IMR-90 (cell line): ENCODE data around the gene SYT11. TPM values are rescaled to one million over a fixed set of nuclear protein-coding genes. Genes with fewer than 3 reads are reported as not detected.

Experiments used
- ATAC-seq: fragments of 200-7000 bp; cut with Tn5 transposase; 2 replicates; pipeline ENCODE4 v1.9.1; 2020; ENCODE audit warnings: low read depth, mild to moderate bottlenecking, moderate library complexity
- BruUV-seq: library from RNA; stranded (reverse); fragments of 400-500 nt; replicated peaks from 2 replicates; lab custom pipeline; 2021; lab: Mats Ljungman, UMichigan
- CTCF ChIA-PET: fragments of 300-600 bp; formaldehyde crosslinking; extraction: SDS; loops from one replicate; lab custom pipeline; 2021; ENCODE audit warnings: antibody characterized with exemption; lab: Yijun Ruan, JAX
- POLR2A ChIA-PET: fragments of 300-600 bp; sonication (Branson Sonifier 250); formaldehyde crosslinking; loops from one replicate; lab custom pipeline; 2022; ENCODE audit warnings: antibody characterized with exemption; ENCODE audit not compliant: unreplicated experiment; lab: Charles Lee
- DNase-seq: peaks from one replicate; pipeline ENCODE4 v3.0.0; 2013
- H2AFZ ChIP-seq: replicated peaks from 2 replicates; pipeline ENCODE3; 2013; ENCODE audit warnings: low read length, mild to moderate bottlenecking; ENCODE audit not compliant: poor library complexity
- H2AK5ac ChIP-seq: 2 replicates; pipeline ENCODE4 v1.6.1; 2013; ENCODE audit warnings: low read depth, low read length, inconsistent platforms
- H2AK9ac ChIP-seq: replicated peaks from 2 replicates; pipeline ENCODE3; 2013; ENCODE audit warnings: mild to moderate bottlenecking, low read depth, low read length, moderate library complexity; ENCODE audit not compliant: poor library complexity
- H2BK120ac ChIP-seq: 2 replicates; pipeline ENCODE4 v1.6.1; 2013; ENCODE audit warnings: low read depth, low read length, inconsistent platforms
- H2BK15ac ChIP-seq: 3 replicates; pipeline ENCODE4 v1.6.1; 2013; ENCODE audit warnings: low read depth, low read length, inconsistent platforms
- H2BK20ac ChIP-seq: 2 replicates; pipeline ENCODE4 v1.6.1; 2013; ENCODE audit warnings: low read depth, mild to moderate bottlenecking, inconsistent platforms, low read length, moderate library complexity
- H2BK5ac ChIP-seq: 2 replicates; pipeline ENCODE4 v1.6.1; 2013; ENCODE audit warnings: mild to moderate bottlenecking, low read depth, low read length, inconsistent platforms; ENCODE audit not compliant: poor library complexity, severe bottlenecking
- H3K14ac ChIP-seq: replicated peaks from 2 replicates; pipeline ENCODE4 v1.6.1; 2013; ENCODE audit warnings: low read depth, low read length, inconsistent platforms
- H3K18ac ChIP-seq: 2 replicates; pipeline ENCODE4 v1.6.1; 2013; ENCODE audit warnings: low read depth, low read length, control low read depth
- H3K23ac ChIP-seq: 2 replicates; pipeline ENCODE4 v1.6.1; 2013; ENCODE audit warnings: low read depth, low read length, inconsistent platforms
- H3K27ac ChIP-seq: 2 replicates; pipeline ENCODE4 v1.5.1; 2013; ENCODE audit warnings: mild to moderate bottlenecking, control low read depth, low read length; ENCODE audit not compliant: insufficient read depth
- H3K27me3 ChIP-seq: 2 replicates; pipeline ENCODE4 v1.6.1; 2013; ENCODE audit warnings: low read length; ENCODE audit not compliant: control insufficient read depth, insufficient read depth
- H3K36me3 ChIP-seq: 2 replicates; pipeline ENCODE4 v1.6.1; 2013; ENCODE audit warnings: low read length, mixed read lengths; ENCODE audit not compliant: control insufficient read depth, insufficient read depth
- H3K4ac ChIP-seq: 2 replicates; pipeline ENCODE4 v1.6.1; 2013; ENCODE audit warnings: low read depth, low read length, inconsistent platforms
- H3K4me1 ChIP-seq: 2 replicates; pipeline ENCODE4 v1.6.1; 2013; ENCODE audit warnings: low read length, mixed read lengths; ENCODE audit not compliant: control insufficient read depth, insufficient read depth
- H3K4me2 ChIP-seq: 2 replicates; pipeline ENCODE4 v1.6.1; 2013; ENCODE audit warnings: low read depth, mild to moderate bottlenecking, control low read depth, low read length, moderate library complexity
- H3K4me3 ChIP-seq: 2 replicates; pipeline ENCODE4 v1.5.1; 2013; ENCODE audit warnings: low read depth, mild to moderate bottlenecking, control low read depth, low read length, moderate library complexity; ENCODE audit not compliant: insufficient read depth
- H3K56ac ChIP-seq: 2 replicates; pipeline ENCODE4 v1.6.1; 2013; ENCODE audit warnings: low read length, inconsistent platforms; ENCODE audit not compliant: insufficient read depth; ENCODE audit errors: extremely low read depth
- H3K79me1 ChIP-seq, 2 experiments: 2 replicates each; pipeline ENCODE4 v1.6.1; 2013; ENCODE audit warnings: low read length in 2 of 2, inconsistent platforms in 1 of 2, low read depth in 1 of 2
- H3K9ac ChIP-seq: 2 replicates; pipeline ENCODE4 v1.6.1; 2013; ENCODE audit warnings: low read depth, low read length, control low read depth
- H3K9me1 ChIP-seq: 2 replicates; pipeline ENCODE4 v1.6.1; 2013; ENCODE audit warnings: low read length, inconsistent platforms; ENCODE audit not compliant: insufficient read depth
- H3K9me3 ChIP-seq: 2 replicates; pipeline ENCODE4 v1.6.1; 2013; ENCODE audit warnings: low read length; ENCODE audit not compliant: control insufficient read depth, insufficient read depth
- H4K20me1 ChIP-seq: 2 replicates; pipeline ENCODE4 v1.6.1; 2013; ENCODE audit warnings: low read length, inconsistent platforms; ENCODE audit not compliant: insufficient read depth
- H4K5ac ChIP-seq: 2 replicates; pipeline ENCODE4 v1.6.1; 2013; ENCODE audit warnings: mild to moderate bottlenecking, low read depth, low read length, control low read depth
- H4K8ac ChIP-seq, 2 experiments: 2 replicates each; pipeline ENCODE4 v1.6.1; 2013; ENCODE audit warnings: low read depth in 2 of 2, low read length in 2 of 2, control low read depth in 1 of 2, inconsistent platforms in 1 of 2
- H4K91ac ChIP-seq: 2 replicates; pipeline ENCODE4 v1.6.1; 2013; ENCODE audit warnings: low read depth, low read length, inconsistent platforms; ENCODE audit not compliant: insufficient read depth
- BHLHE40 ChIP-seq: fragments of 150-350 bp; IDR thresholded peaks from 2 replicates; pipeline ENCODE4 v1.6.1; 2016; ENCODE audit warnings: mild to moderate bottlenecking, low read depth, low read length
- CEBPB ChIP-seq: IDR thresholded peaks from 2 replicates; pipeline ENCODE4 v1.6.1; 2012; ENCODE audit warnings: low read depth, low read length, improper control_type of control experiment
- CHD1 ChIP-seq: IDR thresholded peaks from 2 replicates; pipeline ENCODE4 v1.6.1; 2012; ENCODE audit warnings: low read depth, low read length, improper control_type of control experiment
- FOS ChIP-seq: fragments of 150-350 bp; IDR thresholded peaks from 2 replicates; pipeline ENCODE4 v1.6.1; 2016; ENCODE audit warnings: low read depth, low read length
- MAFK ChIP-seq: IDR thresholded peaks from 2 replicates; pipeline ENCODE4 v1.6.1; 2012; ENCODE audit warnings: low read depth, low read length, improper control_type of control experiment
- MAZ ChIP-seq: IDR thresholded peaks from 2 replicates; pipeline ENCODE4 v1.6.1; 2012; ENCODE audit warnings: low read depth, mild to moderate bottlenecking, low read length, improper control_type of control experiment, moderate library complexity, borderline replicate concordance
- MXI1 ChIP-seq: IDR thresholded peaks from 2 replicates; pipeline ENCODE4 v1.6.1; 2012; ENCODE audit warnings: low read depth, mild to moderate bottlenecking, low read length, moderate library complexity, borderline replicate concordance
- NFE2L2 ChIP-seq: fragments of 150-350 bp; IDR thresholded peaks from 2 replicates; pipeline ENCODE4 v1.6.1; 2016; ENCODE audit warnings: low read depth, mild to moderate bottlenecking, low read length
- POLR2A ChIP-seq: IDR thresholded peaks from 2 replicates; pipeline ENCODE4 v1.6.1; 2012; ENCODE audit warnings: mild to moderate bottlenecking, low read depth, low read length
- RAD21 ChIP-seq: IDR thresholded peaks from 2 replicates; pipeline ENCODE4 v1.6.1; 2012; ENCODE audit warnings: low read length, improper control_type of control experiment
- RCOR1 ChIP-seq: IDR thresholded peaks from 2 replicates; pipeline ENCODE4 v1.6.1; 2012; ENCODE audit warnings: mild to moderate bottlenecking, low read length, improper control_type of control experiment; ENCODE audit not compliant: insufficient replicate concordance
- RFX5 ChIP-seq: IDR thresholded peaks from 2 replicates; pipeline ENCODE4 v1.8.0; 2012; ENCODE audit warnings: low read depth, mild to moderate bottlenecking, low read length, moderate library complexity
- SMC3 ChIP-seq: fragments of 150-350 bp; IDR thresholded peaks from 2 replicates; pipeline ENCODE4 v1.6.1; 2016; ENCODE audit warnings: low read depth, mild to moderate bottlenecking, antibody characterized with exemption, low read length, moderate library complexity
- WGBS, 2 experiments: methylation state at CpG; one replicate each; pipeline versions ENCODE4 v1.1.5 to v1.1.7; 2013; ENCODE audit warnings: missing lambda C conversion rate in 2 of 2; ENCODE audit not compliant: insufficient read length in 1 of 2; ENCODE audit errors: extremely low coverage in 2 of 2; 5-methylcytosine and 5-hydroxymethylcytosine counted together
- dilution Hi-C: fragments of 300-500 bp; cut with HindIII; formaldehyde crosslinking; loops from one replicate; pipeline ENCODE4 v1.14.3; 2018; ENCODE audit warnings: low sequenced_read_pairs; ENCODE audit not compliant: unreplicated experiment
- in situ Hi-C: fragments of 300-500 bp; cut with MboI; formaldehyde crosslinking; loops from 3 replicates; pipeline ENCODE4 v1.14.3; 2019; ENCODE audit warnings: low sequenced_read_pairs, inconsistent platforms, mixed read lengths
- intact Hi-C: fragments of 100-400 bp; cut with micrococcal nuclease; formaldehyde crosslinking; loops from 2 replicates; pipeline ENCODE4 v1.10.0; 2022
- polyA plus RNA-seq, 3 experiments: library from polyadenylated mRNA; depleted of rRNA; stranded (reverse); fragments of >200 nt; gene quantifications; 2 replicates each; pipeline ENCODE4 v1.2.3, GENCODE V29; 2012; ENCODE audit warnings: low replicate concordance in 1 of 3
- total RNA-seq: library from RNA; depleted of rRNA; stranded (reverse); fragments of >200 nt; gene quantifications from 2 replicates; pipeline ENCODE4 v1.2.3, GENCODE V29; 2012
- TF ChIP-seq, protein P1 (sequence below): conservative IDR thresholded peaks from 2 replicates; pipeline ENCODE4 v1.5.1; 2012; ENCODE audit warnings: mild to moderate bottlenecking, low read depth, low read length, improper control_type of control experiment
- TF ChIP-seq, protein P2 (sequence below): fragments of 150-350 bp; IDR thresholded peaks from 2 replicates; pipeline ENCODE4 v1.6.1; 2017; ENCODE audit warnings: mild to moderate bottlenecking, antibody characterized with exemption, low read length, low read depth

Gene SYT11
- total and polyA plus RNA-seq, 2 of the 4 experiments (the other 2 are of a cell fraction): 22.9 to 43.7 TPM

DNA sequence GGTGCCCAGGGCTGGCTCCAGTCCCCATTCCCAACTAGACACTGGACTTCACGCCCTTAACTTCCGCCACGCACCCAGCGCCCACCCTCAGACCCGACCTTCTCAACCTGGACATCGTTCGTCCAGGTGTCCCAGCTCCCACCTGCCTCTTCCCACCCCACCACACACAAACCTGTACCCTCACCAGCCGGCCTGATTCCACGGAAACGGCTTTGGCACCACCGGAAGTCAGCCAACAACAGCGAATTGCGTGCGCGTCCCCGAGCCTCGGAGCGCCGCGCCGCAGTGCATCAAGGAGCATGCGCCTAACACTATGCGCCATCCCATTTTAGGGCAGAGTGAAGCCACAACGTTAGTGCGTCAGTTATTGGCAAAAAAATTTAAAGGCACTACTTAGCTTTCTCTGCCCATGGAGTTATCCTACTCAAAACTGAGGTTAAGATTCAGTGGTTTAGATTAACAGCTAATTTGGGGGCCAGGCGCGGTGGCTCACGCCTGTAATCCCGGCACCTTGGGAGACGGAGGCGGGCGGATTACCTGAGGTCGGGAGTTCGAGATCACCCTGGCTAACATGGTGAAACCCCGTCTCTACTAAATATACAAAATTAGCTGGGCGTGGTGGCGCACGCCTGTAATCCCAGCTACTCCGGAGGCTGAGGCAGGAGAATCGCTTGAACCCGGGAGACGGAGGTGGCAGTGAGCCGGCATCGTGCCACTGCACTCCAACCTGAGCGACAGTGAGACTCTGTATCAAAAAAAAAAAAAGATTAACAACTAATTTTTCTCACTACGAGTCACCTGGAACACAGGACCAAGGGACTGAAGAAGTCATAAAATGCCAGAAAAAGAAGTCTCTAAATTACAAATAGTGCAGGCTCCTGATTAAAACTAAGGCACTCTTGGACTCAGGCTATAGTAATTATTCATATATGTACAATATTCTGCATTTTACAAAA, 2.1 kb upstream of the SYT11 start, which contains the start of gene GON4L:
Gene GON4L (minus strand): TSS at position 240 of the 956 bp plus-strand sequence. CDS start 3,434 bp downstream, outside the sequence.
- ATAC-seq (peak; percentile 60), DNase-seq (peak; percentile 91)
- H3K9me3 ChIP-seq: no peaks in the 10 kb centered on the region
- H4K5ac ChIP-seq: peak within 1 kb of the TSS; percentile 62
- ChIA-PET POLR2A (interaction anchor here (0.6 kb wide), 1 partner anchor 469 kb away, joined by 3 read pairs; no protein-coding TSS in a partner anchor), CTCF (no interaction called here)
- peak within 1 kb of the TSS; percentile 94 for H3K56ac ChIP-seq
- peak within 1 kb of the TSS; percentile 93 for H3K4ac ChIP-seq
- H4K8ac ChIP-seq: peak within 1 kb of the TSS; percentile 78 to 98
- H3K14ac ChIP-seq: peak within 1 kb of the TSS; percentile 97
- H3K27me3 ChIP-seq: no peaks in the 10 kb centered on the region
- peak within 1 kb of the TSS; percentile 96 for H2AK5ac ChIP-seq
- H4K91ac ChIP-seq: peak within 1 kb of the TSS; percentile 95
- H3K9me1 ChIP-seq: peaks cover 7% of the 10 kb centered on the region; the same call in 1 of the 2 replicates
- H3K4me2 ChIP-seq: peak within 1 kb of the TSS; percentile 47
- no peak within 1 kb of the TSS for H2BK20ac ChIP-seq
- H2AK9ac ChIP-seq: peak within 1 kb of the TSS; percentile 95
- H2AFZ ChIP-seq: peak within 1 kb of the TSS; percentile 98
- WGBS, 2 experiments: 0% methylated on average over 15 of the region's 46 CpGs; no CpG with 5 or more reads in 1 of the 2 experiments
- no TSS peak for BruUV-seq
- peak within 1 kb of the TSS; percentile 83; the same call in 1 of the 3 replicates for H2BK15ac ChIP-seq
- peak within 1 kb of the TSS; percentile 95 for H3K9ac ChIP-seq
- peaks cover 12% of the 10 kb centered on the region for H3K36me3 ChIP-seq
- peaks cover 8 to 71% of the 10 kb centered on the region in 2 experiments for H3K79me1 ChIP-seq
- H3K27ac ChIP-seq: peak within 1 kb of the TSS; percentile 86
- H3K23ac ChIP-seq: peak within 1 kb of the TSS; percentile 91; the same call in 1 of the 2 replicates
- H3K4me3 ChIP-seq: peak within 1 kb of the TSS; percentile 65
- H3K4me1 ChIP-seq: no peaks in the 10 kb centered on the region; the same call in 1 of the 2 replicates
- peak within 1 kb of the TSS; percentile 72; the same call in 1 of the 2 replicates for H2BK120ac ChIP-seq
- in situ Hi-C loops: no loop called here
- no peaks in the 10 kb centered on the region for H4K20me1 ChIP-seq
- H2BK5ac ChIP-seq: peak within 1 kb of the TSS; percentile 85
- peak within 1 kb of the TSS; percentile 39; the same call in 1 of the 2 replicates for H3K18ac ChIP-seq
- intact Hi-C loops: loop anchor here (2.0 kb wide), 1 partner anchor 54 kb away; the partner anchor contains the start of gene RIT1
- dilution Hi-C loops: no loop called here
- TF ChIP-seq RFX5 (no peak), RAD21 (peak; percentile 14; the same call in 1 of the 2 replicates), RCOR1 (no peak), NFE2L2 (no peak), MXI1 (peak; percentile 47; the same call in 1 of the 2 replicates), MAFK (no peak), FOS (no peak), POLR2A (peak; percentile 60; the same call in 1 of the 2 replicates), SMC3 (no peak), BHLHE40 (no peak), CEBPB (no peak), CHD1 (no peak), MAZ (no peak)
- TF ChIP-seq, protein P1, sequence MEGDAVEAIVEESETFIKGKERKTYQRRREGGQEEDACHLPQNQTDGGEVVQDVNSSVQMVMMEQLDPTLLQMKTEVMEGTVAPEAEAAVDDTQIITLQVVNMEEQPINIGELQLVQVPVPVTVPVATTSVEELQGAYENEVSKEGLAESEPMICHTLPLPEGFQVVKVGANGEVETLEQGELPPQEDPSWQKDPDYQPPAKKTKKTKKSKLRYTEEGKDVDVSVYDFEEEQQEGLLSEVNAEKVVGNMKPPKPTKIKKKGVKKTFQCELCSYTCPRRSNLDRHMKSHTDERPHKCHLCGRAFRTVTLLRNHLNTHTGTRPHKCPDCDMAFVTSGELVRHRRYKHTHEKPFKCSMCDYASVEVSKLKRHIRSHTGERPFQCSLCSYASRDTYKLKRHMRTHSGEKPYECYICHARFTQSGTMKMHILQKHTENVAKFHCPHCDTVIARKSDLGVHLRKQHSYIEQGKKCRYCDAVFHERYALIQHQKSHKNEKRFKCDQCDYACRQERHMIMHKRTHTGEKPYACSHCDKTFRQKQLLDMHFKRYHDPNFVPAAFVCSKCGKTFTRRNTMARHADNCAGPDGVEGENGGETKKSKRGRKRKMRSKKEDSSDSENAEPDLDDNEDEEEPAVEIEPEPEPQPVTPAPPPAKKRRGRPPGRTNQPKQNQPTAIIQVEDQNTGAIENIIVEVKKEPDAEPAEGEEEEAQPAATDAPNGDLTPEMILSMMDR: no peak
- TF ChIP-seq, protein P2, sequence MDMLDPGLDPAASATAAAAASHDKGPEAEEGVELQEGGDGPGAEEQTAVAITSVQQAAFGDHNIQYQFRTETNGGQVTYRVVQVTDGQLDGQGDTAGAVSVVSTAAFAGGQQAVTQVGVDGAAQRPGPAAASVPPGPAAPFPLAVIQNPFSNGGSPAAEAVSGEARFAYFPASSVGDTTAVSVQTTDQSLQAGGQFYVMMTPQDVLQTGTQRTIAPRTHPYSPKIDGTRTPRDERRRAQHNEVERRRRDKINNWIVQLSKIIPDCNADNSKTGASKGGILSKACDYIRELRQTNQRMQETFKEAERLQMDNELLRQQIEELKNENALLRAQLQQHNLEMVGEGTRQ: no peak
